ENCODE results near the gene OTOG. TPM values are rescaled to one million over a fixed set of nuclear protein-coding genes. Genes with fewer than 3 reads are reported as not detected.

OTOG gene
- total and polyA plus RNA-seq, 2 donors (not counting 3 experiments of a cell fraction or from before 2014, with no cell fraction given) = not detected

DNA sequence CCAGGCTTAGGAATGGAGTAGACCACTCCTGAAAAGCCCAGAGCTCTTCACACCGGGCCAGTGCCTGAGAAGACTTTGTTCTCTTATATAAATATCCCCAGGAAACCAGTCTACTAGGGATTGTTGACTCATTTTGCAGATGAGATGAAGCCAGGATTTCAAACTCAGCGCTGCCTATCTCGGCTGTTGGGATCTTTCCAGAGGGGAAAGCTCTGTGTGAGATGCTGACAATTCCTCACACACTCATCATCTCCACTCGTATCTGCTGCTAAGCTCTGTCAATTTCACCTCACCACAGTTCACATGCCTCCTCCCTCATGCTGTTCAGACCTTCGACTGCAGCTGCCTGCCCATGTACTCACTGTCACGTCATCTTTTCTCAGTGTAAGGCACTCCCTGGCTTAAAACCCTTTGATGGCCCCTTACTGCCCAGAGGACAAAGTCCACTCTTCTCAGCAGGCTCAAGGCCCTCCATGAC, 15.4 kb upstream of the OTOG start:
- Histone ChIP-seq H3K36me3 (ENCODE audit: control insufficient read depth in 2 of 2, extremely low read depth in 1 of 2, insufficient read depth in 2 of 2, low read length in 2 of 2) (no peaks in the 10 kb centered on the region), H3K79me2 (ENCODE audit: control insufficient read depth, insufficient read depth, low read length) (no peaks in the 10 kb centered on the region), H2AFZ (ENCODE audit: low read depth, low read length) (no peak overlapping the region), H4K20me1 (replicated peaks; ENCODE audit: control insufficient read depth, extremely low read depth, insufficient read depth, low read length) (no peaks in the 10 kb centered on the region), H3K4me2 (ENCODE audit: insufficient read depth, low read length) (no peak overlapping the region), H3K4me1 (ENCODE audit: control insufficient read depth, extremely low read depth, insufficient read depth, low read length) (no peaks in the 10 kb centered on the region), H3K9me1 (replicated peaks; ENCODE audit: control insufficient read depth, extremely low read depth, insufficient read depth, low read length) (no peaks in the 10 kb centered on the region), H3K4me3 (replicated peaks in 1 of 3; ENCODE audit: insufficient read depth in 1 of 3, low read depth in 1 of 3, low read length in 3 of 3) (no peak overlapping the region), H3K9me3 (replicated peaks; ENCODE audit: control insufficient read depth, insufficient read depth, low read length) (no peaks in the 10 kb centered on the region), H3K27me3 (ENCODE audit: control insufficient read depth in 2 of 2, insufficient read depth in 2 of 2, low read length in 2 of 2) (peaks cover 2 to 7% of the 10 kb centered on the region in 2 experiments), H3K27ac (ENCODE audit: insufficient read depth, low read depth, low read length) (no peak overlapping the region), H3K9ac (replicated peaks; ENCODE audit: extremely low read depth, insufficient read depth, low read length) (no peak overlapping the region)
- no TSS peak for BruUV-seq (replicated peaks)
- ChIA-PET POLR2A (no interaction called here), CTCF (interaction anchor here (0.6 to 1.8 kb wide), 3 partner anchors 27 to 183 kb away, joined by 3 to 5 read pairs (median 3); no protein-coding TSS in a partner anchor)
- FAIRE-seq (no peak), DNase-seq (ENCODE audit: low read depth, low spot score) (peak; percentile 44)
- intact Hi-C loops (cut with micrococcal nuclease) = no loop called here
- TF ChIP-seq POLR2AphosphoS5 (IDR thresholded peaks at IDR 0.05; ENCODE audit: insufficient read depth, low read depth, low read length) (no peak), MYC (IDR thresholded peaks at IDR 0.05; ENCODE audit: low read depth, low read length) (no peak), GATA2 (IDR thresholded peaks at IDR 0.05; ENCODE audit: insufficient read depth, insufficient read length, low read depth, low read length) (no peak), JUN (IDR thresholded peaks at IDR 0.05; ENCODE audit: borderline replicate concordance, insufficient read depth, insufficient read length, low read depth) (no peak), FOS (IDR thresholded peaks at IDR 0.05; ENCODE audit: borderline replicate concordance, insufficient read depth, low read length) (no peak)
- dilution Hi-C loops (cut with MboI; ENCODE audit: extremely low pct_ligation_motif_present, low sequenced_read_pairs) = no loop called here

DNA sequence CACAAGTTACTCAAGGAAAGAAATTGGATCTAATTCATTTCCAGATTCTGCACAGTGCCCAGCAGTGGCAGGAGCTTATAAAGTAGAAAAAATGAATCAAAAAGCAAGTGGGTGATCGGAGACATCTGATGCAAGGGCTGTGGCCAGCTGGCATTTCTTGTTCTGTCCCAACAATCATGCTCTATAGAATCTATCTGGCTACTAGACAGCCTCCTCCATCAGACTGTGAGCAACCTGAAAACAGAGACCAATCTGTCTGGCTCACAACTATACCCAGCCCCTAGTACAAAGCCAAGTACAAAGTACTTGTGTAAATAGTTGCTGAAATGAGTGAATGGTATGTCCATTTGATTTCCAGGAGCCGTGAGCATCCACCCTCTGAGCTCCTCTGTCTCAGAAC, 14.3 kb upstream of the OTOG start:
- no peaks in the 10 kb centered on the region for H3K79me2 ChIP-seq (ENCODE audit: control insufficient read depth, insufficient read depth, low read length)
- intact Hi-C loops (cut with micrococcal nuclease) (no loop called here), dilution Hi-C loops (cut with MboI; ENCODE audit: extremely low pct_ligation_motif_present, low sequenced_read_pairs) (no loop called here)
- DNase-seq (ENCODE audit: low read depth, low spot score) (no peak), FAIRE-seq (no peak)
- TF ChIP-seq MYC (IDR thresholded peaks at IDR 0.05; ENCODE audit: low read depth, low read length) = no peak
- TF ChIP-seq EZH2 (IDR thresholded peaks at IDR 0.05; ENCODE audit: borderline replicate concordance, low read depth, low read length, severe bottlenecking) = no peak
- TF ChIP-seq JUN (IDR thresholded peaks at IDR 0.05; ENCODE audit: borderline replicate concordance, insufficient read depth, insufficient read length, low read depth) = no peak
- TF ChIP-seq FOS (IDR thresholded peaks at IDR 0.05; ENCODE audit: borderline replicate concordance, insufficient read depth, low read length) = no peak
- no peak for TF ChIP-seq POLR2AphosphoS5 (IDR thresholded peaks at IDR 0.05; ENCODE audit: insufficient read depth, low read depth, low read length)
- no TSS peak for BruUV-seq (replicated peaks)
- H3K36me3 ChIP-seq (ENCODE audit: control insufficient read depth in 2 of 2, extremely low read depth in 1 of 2, insufficient read depth in 2 of 2, low read length in 2 of 2) = no peaks in the 10 kb centered on the region
- H3K27ac ChIP-seq (ENCODE audit: insufficient read depth, low read depth, low read length) = no peak overlapping the region
- H3K27me3 ChIP-seq (ENCODE audit: control insufficient read depth in 2 of 2, insufficient read depth in 2 of 2, low read length in 2 of 2) = peaks cover 2 to 7% of the 10 kb centered on the region in 2 experiments
- H3K9ac ChIP-seq (replicated peaks; ENCODE audit: extremely low read depth, insufficient read depth, low read length) = no peak overlapping the region
- H4K20me1 ChIP-seq (replicated peaks; ENCODE audit: control insufficient read depth, extremely low read depth, insufficient read depth, low read length) = no peaks in the 10 kb centered on the region
- no peaks in the 10 kb centered on the region for H3K9me3 ChIP-seq (replicated peaks; ENCODE audit: control insufficient read depth, insufficient read depth, low read length)
- no peaks in the 10 kb centered on the region for H3K9me1 ChIP-seq (replicated peaks; ENCODE audit: control insufficient read depth, extremely low read depth, insufficient read depth, low read length)
- POLR2A ChIA-PET = no interaction called here
- no peak overlapping the region for H3K4me3 ChIP-seq (replicated peaks in 1 of 3; ENCODE audit: insufficient read depth in 1 of 3, low read depth in 1 of 3, low read length in 3 of 3)
- no peaks in the 10 kb centered on the region for H3K4me1 ChIP-seq (ENCODE audit: control insufficient read depth, extremely low read depth, insufficient read depth, low read length)
- H3K4me2 ChIP-seq (ENCODE audit: insufficient read depth, low read length) = no peak overlapping the region
- no peak overlapping the region for H2AFZ ChIP-seq (ENCODE audit: low read depth, low read length)
- CTCF ChIA-PET = interaction anchor here (0.9 kb wide), 1 partner anchor 146 kb away, joined by 3 read pairs; no protein-coding TSS in a partner anchor

Measured in endothelial cell of umbilical vein (primary cell).